Karpas-422 (cell line): ENCODE results near the gene SERPINH1. TPM values are rescaled to one million over a fixed set of nuclear protein-coding genes. Genes with fewer than 3 reads are reported as not detected.

ENCODE experiments used
- DNase-seq: peaks from one replicate; pipeline ENCODE4 v3.0.0-alpha.2; 2015
- H2AFZ ChIP-seq: fragments of 200-600 bp; sonication (generic); 2 replicates; pipeline ENCODE4 v1.6.1; 2014; ENCODE audit warnings: antibody characterized with exemption, low read length, mixed read lengths
- H3K27ac ChIP-seq: fragments of 200-600 bp; sonication (generic); 2 replicates; pipeline ENCODE4 v1.5.1; 2014; ENCODE audit warnings: mild to moderate bottlenecking, low read length, moderate library complexity
- H3K27me3 ChIP-seq: fragments of 200-600 bp; sonication (generic); 2 replicates; pipeline ENCODE4 v1.6.1; 2014; ENCODE audit warnings: low read length, mixed read lengths
- H3K36me3 ChIP-seq: fragments of 200-600 bp; sonication (generic); 2 replicates; pipeline ENCODE4 v1.6.1; 2014; ENCODE audit warnings: low read length, mixed read lengths; ENCODE audit not compliant: insufficient read depth
- H3K4me1 ChIP-seq: fragments of 200-600 bp; sonication (generic); 2 replicates; pipeline ENCODE4 v1.6.1; 2014; ENCODE audit warnings: mild to moderate bottlenecking, low read length, mixed read lengths
- H3K4me2 ChIP-seq: fragments of 200-600 bp; sonication (generic); 2 replicates; pipeline ENCODE4 v1.6.1; 2014; ENCODE audit warnings: low read length, low read depth, mild to moderate bottlenecking; ENCODE audit not compliant: poor library complexity, severe bottlenecking
- H3K4me3 ChIP-seq: fragments of 200-600 bp; sonication (generic); 2 replicates; pipeline ENCODE4 v1.5.1; 2014; ENCODE audit warnings: mild to moderate bottlenecking, antibody characterized with exemption, low read length, mixed read lengths
- H3K79me2 ChIP-seq: fragments of 200-600 bp; sonication (generic); 2 replicates; pipeline ENCODE4 v1.6.1; 2014; ENCODE audit warnings: mild to moderate bottlenecking, low read length, mixed read lengths
- H3K9ac ChIP-seq: fragments of 200-600 bp; sonication (generic); 2 replicates; pipeline ENCODE4 v1.6.0; 2014; ENCODE audit warnings: low read length
- H3K9me2 ChIP-seq: fragments of 200-600 bp; sonication (generic), shearing (Covaris generic); replicated peaks from 2 replicates; pipeline ENCODE4 v1.6.0; 2014; ENCODE audit warnings: mild to moderate bottlenecking, low read length, moderate library complexity; ENCODE audit not compliant: insufficient read depth
- H3K9me3 ChIP-seq: fragments of 300-700, 200-600 bp; sonication (generic); 2 replicates; pipeline ENCODE4 v1.6.1; 2014; ENCODE audit warnings: low read length, mixed read lengths
- H4K20me1 ChIP-seq: fragments of 200-600 bp; sonication (generic); 2 replicates; pipeline ENCODE4 v1.6.1; 2014; ENCODE audit warnings: mild to moderate bottlenecking, antibody characterized with exemption, low read length, low read depth; ENCODE audit not compliant: insufficient read depth
- total RNA-seq: library from RNA; depleted of rRNA; stranded (reverse); fragments of >200 nt; shearing (Covaris generic); gene quantifications from 2 replicates; pipeline ENCODE4 v1.2.3, GENCODE V29; 2014; ENCODE audit warnings: low replicate concordance

The SERPINH1 gene
- total RNA-seq, 1 experiment from 2014 or later = 10.5 TPM

- no peak overlapping the region for H3K9ac ChIP-seq
- peaks cover 26% of the 10 kb centered on the region for H3K4me1 ChIP-seq
- H3K27ac ChIP-seq = no peak overlapping the region
- no peak overlapping the region for H3K4me2 ChIP-seq
- H3K79me2 ChIP-seq = no peaks in the 10 kb centered on the region
- H2AFZ ChIP-seq = no peak overlapping the region
- no peaks in the 10 kb centered on the region for H3K36me3 ChIP-seq
- H3K27me3 ChIP-seq = no peaks in the 10 kb centered on the region
- H3K4me3 ChIP-seq = no peak overlapping the region
- H3K9me2 ChIP-seq = no peaks in the 10 kb centered on the region
- no peaks in the 10 kb centered on the region; the same call in 1 of the 2 replicates for H4K20me1 ChIP-seq
- DNase-seq = no peak
- no peaks in the 10 kb centered on the region for H3K9me3 ChIP-seq
Measured at GRCh38 chr11:75535071-75535470, 27.0 kb upstream of the SERPINH1 start.

- H2AFZ ChIP-seq = peak overlapping the region; percentile 72
- H3K27ac ChIP-seq = peak overlapping the region; percentile 22
- H3K4me1 ChIP-seq = peaks cover 26% of the 10 kb centered on the region
- peak overlapping the region; percentile 72 for H3K4me2 ChIP-seq
- no peaks in the 10 kb centered on the region for H3K36me3 ChIP-seq
- H3K9ac ChIP-seq = peak overlapping the region; percentile 49
- H3K4me3 ChIP-seq = peak overlapping the region; percentile 48
- no peaks in the 10 kb centered on the region for H3K9me3 ChIP-seq
- H3K79me2 ChIP-seq = no peaks in the 10 kb centered on the region
- no peaks in the 10 kb centered on the region for H3K27me3 ChIP-seq
- no peaks in the 10 kb centered on the region for H4K20me1 ChIP-seq
- no peaks in the 10 kb centered on the region for H3K9me2 ChIP-seq
- DNase-seq = peak; percentile 86
Measured at GRCh38 chr11:75536786-75537641, 25.0 kb upstream of the SERPINH1 start.

- no peaks in the 10 kb centered on the region for H3K9me3 ChIP-seq
- DNase-seq = no peak
- no peaks in the 10 kb centered on the region for H3K27me3 ChIP-seq
- no peaks in the 10 kb centered on the region for H3K36me3 ChIP-seq
- peak overlapping the region; percentile 22 for H3K27ac ChIP-seq
- no peaks in the 10 kb centered on the region for H3K9me2 ChIP-seq
- H3K9ac ChIP-seq = peak overlapping the region; percentile 49
- peak overlapping the region; percentile 72 for H3K4me2 ChIP-seq
- peak overlapping the region; percentile 72 for H2AFZ ChIP-seq
- H4K20me1 ChIP-seq = no peaks in the 10 kb centered on the region
- peaks cover 23% of the 10 kb centered on the region for H3K4me1 ChIP-seq
- no peaks in the 10 kb centered on the region for H3K79me2 ChIP-seq
- peak overlapping the region; percentile 48 for H3K4me3 ChIP-seq
Measured at GRCh38 chr11:75537740-75538139, 24.3 kb upstream of the SERPINH1 start.

- Histone ChIP-seq H3K4me3 (no peak overlapping the region), H3K9ac (no peak overlapping the region), H4K20me1 (no peaks in the 10 kb centered on the region), H2AFZ (no peak overlapping the region), H3K27ac (no peak overlapping the region), H3K36me3 (no peaks in the 10 kb centered on the region), H3K4me1 (peaks cover 23% of the 10 kb centered on the region), H3K9me3 (no peaks in the 10 kb centered on the region), H3K4me2 (peak overlapping the region; percentile 72), H3K79me2 (no peaks in the 10 kb centered on the region), H3K27me3 (no peaks in the 10 kb centered on the region), H3K9me2 (no peaks in the 10 kb centered on the region)
- no peak for DNase-seq
Measured at GRCh38 chr11:75538150-75538942, 23.7 kb upstream of the SERPINH1 start.

GRCh38 chr11:75539459-75540334 is 22.4 kb upstream of the SERPINH1 start:
- no peak for DNase-seq
- Histone ChIP-seq H3K27me3 (no peaks in the 10 kb centered on the region), H3K4me2 (no peak overlapping the region), H2AFZ (no peak overlapping the region), H3K4me3 (no peak overlapping the region), H4K20me1 (no peaks in the 10 kb centered on the region), H3K4me1 (peaks cover 23% of the 10 kb centered on the region), H3K79me2 (no peaks in the 10 kb centered on the region), H3K36me3 (no peaks in the 10 kb centered on the region), H3K9me2 (no peaks in the 10 kb centered on the region), H3K9ac (no peak overlapping the region), H3K27ac (no peak overlapping the region), H3K9me3 (no peaks in the 10 kb centered on the region)

- Histone ChIP-seq H4K20me1 (no peaks in the 10 kb centered on the region), H3K4me2 (no peak overlapping the region), H3K9me2 (no peaks in the 10 kb centered on the region), H3K36me3 (no peaks in the 10 kb centered on the region), H2AFZ (no peak overlapping the region), H3K9ac (no peak overlapping the region), H3K27me3 (no peaks in the 10 kb centered on the region), H3K79me2 (no peaks in the 10 kb centered on the region), H3K9me3 (no peaks in the 10 kb centered on the region), H3K4me3 (no peak overlapping the region), H3K4me1 (peaks cover 23% of the 10 kb centered on the region), H3K27ac (no peak overlapping the region)
- DNase-seq = no peak
Measured at GRCh38 chr11:75541193-75542087, 20.6 kb upstream of the SERPINH1 start.

GRCh38 chr11:75542088-75542438 is 20.0 kb upstream of the SERPINH1 start:
- Histone ChIP-seq H3K27me3 (no peaks in the 10 kb centered on the region), H2AFZ (no peak overlapping the region), H3K9me3 (no peaks in the 10 kb centered on the region), H3K4me2 (no peak overlapping the region), H3K27ac (no peak overlapping the region), H3K4me1 (peaks cover 17% of the 10 kb centered on the region), H4K20me1 (no peaks in the 10 kb centered on the region), H3K9me2 (no peaks in the 10 kb centered on the region), H3K4me3 (no peak overlapping the region), H3K9ac (no peak overlapping the region), H3K79me2 (no peaks in the 10 kb centered on the region), H3K36me3 (no peaks in the 10 kb centered on the region)
- DNase-seq = no peak
